H1 (cell line): ENCODE results near the gene RMDN2.
"Not testable (repeated sequence)": the region's sequence is repeated elsewhere in the genome, so short reads cannot be mapped to it uniquely, and the experiment has no call there.

Experiments
- CHD1 ChIP-seq: IDR thresholded peaks from 2 replicates; pipeline ENCODE4 v1.6.1; 2012; ENCODE audit warnings: low read depth, low read length, improper control_type of control experiment
- NRF1 ChIP-seq: IDR thresholded peaks from 2 replicates; pipeline ENCODE4 v1.6.1; 2011; ENCODE audit warnings: mild to moderate bottlenecking, low read depth, low read length, improper control_type of control experiment
- SIN3A ChIP-seq, 2 experiments: IDR thresholded peaks in 1 of 2; conservative IDR thresholded peaks in 1 of 2; 2 replicates each; pipeline ENCODE4 v1.6.1; 2011 to 2012; ENCODE audit warnings: low read length in 2 of 2, improper control_type of control experiment in 1 of 2, low read depth in 1 of 2, mild to moderate bottlenecking in 1 of 2
- SP1 ChIP-seq: IDR thresholded peaks from 2 replicates; pipeline ENCODE4 v1.6.1; 2011; ENCODE audit warnings: low read depth, low read length
- SRF ChIP-seq: IDR thresholded peaks from 2 replicates; pipeline ENCODE4 v1.6.1; 2011; ENCODE audit warnings: mild to moderate bottlenecking, low read depth, low read length, moderate library complexity
- SUZ12 ChIP-seq: fragments of 200-600 bp; sonication (generic); IDR thresholded peaks from 2 replicates; pipeline ENCODE4 v1.6.1; 2012; ENCODE audit warnings: mild to moderate bottlenecking, inconsistent platforms, low read length, moderate library complexity, mixed read lengths
- ZNF274 ChIP-seq: IDR thresholded peaks from 2 replicates; pipeline ENCODE4 v1.7.0; 2012; ENCODE audit warnings: low read length, borderline replicate concordance; ENCODE audit errors: extremely low read depth
- TF ChIP-seq, protein P1 (sequence below): IDR thresholded peaks from 2 replicates; pipeline ENCODE4 v1.6.1; 2011; ENCODE audit warnings: low read length, improper control_type of control experiment
- TF ChIP-seq, protein P2 (sequence below): IDR thresholded peaks from 2 replicates; pipeline ENCODE4 v1.6.1; 2012; ENCODE audit warnings: inconsistent platforms
- TF ChIP-seq, protein P3 (sequence below), 3 experiments: IDR thresholded peaks; 1 replicate in 2 of 3; 2 replicates in 1 of 3; pipeline versions ENCODE4 v1.5.1 to v1.6.1; 2011; ENCODE audit warnings: low read length in 3 of 3, mild to moderate bottlenecking in 3 of 3, inconsistent platforms in 2 of 3, low read depth in 1 of 3, moderate library complexity in 1 of 3; ENCODE audit not compliant: insufficient read depth in 1 of 3; ENCODE audit errors: control extremely low read depth in 1 of 3

DNA sequence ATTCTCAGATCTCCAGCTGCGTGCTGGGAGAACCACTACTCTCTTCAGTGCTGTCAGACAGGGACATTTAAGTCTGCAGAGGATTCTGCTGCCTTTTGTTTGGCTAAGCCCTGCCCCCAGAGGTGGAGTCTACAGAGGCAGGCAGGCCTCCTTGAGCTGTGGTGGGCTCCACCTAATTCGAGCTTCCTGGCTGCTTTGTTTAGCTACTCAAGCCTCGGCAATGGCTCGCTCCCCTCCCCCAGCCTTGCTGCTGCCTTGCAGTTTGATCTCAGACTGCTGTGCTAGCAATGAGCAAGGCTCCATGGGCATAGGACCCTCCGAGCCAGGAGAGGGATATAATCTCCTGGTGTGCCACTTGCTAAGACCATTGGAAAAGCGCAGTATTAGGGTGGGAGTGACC, 85.1 kb downstream of the RMDN2 start:
- TF ChIP-seq SRF; ZNF274; CHD1; SP1; SUZ12; NRF1; SIN3A (conservative IDR thresholded peaks at IDR 0.05 in 1 of 2, IDR thresholded peaks at IDR 0.05 in 1 of 2; ENCODE audit: low read depth in 1 of 2, low read length in 2 of 2): not testable (repeated sequence)
- TF ChIP-seq, protein P1, sequence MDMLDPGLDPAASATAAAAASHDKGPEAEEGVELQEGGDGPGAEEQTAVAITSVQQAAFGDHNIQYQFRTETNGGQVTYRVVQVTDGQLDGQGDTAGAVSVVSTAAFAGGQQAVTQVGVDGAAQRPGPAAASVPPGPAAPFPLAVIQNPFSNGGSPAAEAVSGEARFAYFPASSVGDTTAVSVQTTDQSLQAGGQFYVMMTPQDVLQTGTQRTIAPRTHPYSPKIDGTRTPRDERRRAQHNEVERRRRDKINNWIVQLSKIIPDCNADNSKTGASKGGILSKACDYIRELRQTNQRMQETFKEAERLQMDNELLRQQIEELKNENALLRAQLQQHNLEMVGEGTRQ = not testable (repeated sequence)
- TF ChIP-seq, protein P2, sequence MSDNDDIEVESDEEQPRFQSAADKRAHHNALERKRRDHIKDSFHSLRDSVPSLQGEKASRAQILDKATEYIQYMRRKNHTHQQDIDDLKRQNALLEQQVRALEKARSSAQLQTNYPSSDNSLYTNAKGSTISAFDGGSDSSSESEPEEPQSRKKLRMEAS = not testable (repeated sequence)
- TF ChIP-seq, protein P3, sequence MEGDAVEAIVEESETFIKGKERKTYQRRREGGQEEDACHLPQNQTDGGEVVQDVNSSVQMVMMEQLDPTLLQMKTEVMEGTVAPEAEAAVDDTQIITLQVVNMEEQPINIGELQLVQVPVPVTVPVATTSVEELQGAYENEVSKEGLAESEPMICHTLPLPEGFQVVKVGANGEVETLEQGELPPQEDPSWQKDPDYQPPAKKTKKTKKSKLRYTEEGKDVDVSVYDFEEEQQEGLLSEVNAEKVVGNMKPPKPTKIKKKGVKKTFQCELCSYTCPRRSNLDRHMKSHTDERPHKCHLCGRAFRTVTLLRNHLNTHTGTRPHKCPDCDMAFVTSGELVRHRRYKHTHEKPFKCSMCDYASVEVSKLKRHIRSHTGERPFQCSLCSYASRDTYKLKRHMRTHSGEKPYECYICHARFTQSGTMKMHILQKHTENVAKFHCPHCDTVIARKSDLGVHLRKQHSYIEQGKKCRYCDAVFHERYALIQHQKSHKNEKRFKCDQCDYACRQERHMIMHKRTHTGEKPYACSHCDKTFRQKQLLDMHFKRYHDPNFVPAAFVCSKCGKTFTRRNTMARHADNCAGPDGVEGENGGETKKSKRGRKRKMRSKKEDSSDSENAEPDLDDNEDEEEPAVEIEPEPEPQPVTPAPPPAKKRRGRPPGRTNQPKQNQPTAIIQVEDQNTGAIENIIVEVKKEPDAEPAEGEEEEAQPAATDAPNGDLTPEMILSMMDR (IDR thresholded peaks at IDR 0.05; ENCODE audit: control extremely low read depth in 1 of 3, insufficient read depth in 1 of 3, low read depth in 1 of 3, low read length in 3 of 3) = not testable (repeated sequence)
